Dendritic cell treated with granulocyte-macrophage colony-stimulating factor and Interleukin-4, amounts not matched to agents 40 ng/mL and 50 ng/mL, for 4 days (primary cell): ENCODE measurements around the gene B3GAT3.
"Not testable (repeated sequence)": the region's sequence is repeated elsewhere in the genome, so short reads cannot be mapped to it uniquely, and the experiment has no call there.

Source experiments
- H3K27ac Mint-ChIP-seq: one replicate; pipeline ENCODE4 v1.8.0; 2022; ENCODE audit warnings: mild to moderate bottlenecking, mixed read lengths
- H3K27me3 Mint-ChIP-seq: one replicate; pipeline ENCODE4 v1.8.0; 2022; ENCODE audit warnings: mild to moderate bottlenecking, mixed read lengths
- H3K36me3 Mint-ChIP-seq: one replicate; pipeline ENCODE4 v1.8.0; 2022; ENCODE audit warnings: low read depth, mixed read lengths
- H3K4me1 Mint-ChIP-seq: one replicate; pipeline ENCODE4 v1.8.0; 2022; ENCODE audit warnings: low read depth, mixed read lengths
- H3K4me3 Mint-ChIP-seq: one replicate; pipeline ENCODE4 v1.8.0; 2022; ENCODE audit warnings: mild to moderate bottlenecking, moderate library complexity, mixed read lengths
- H3K9me3 Mint-ChIP-seq: one replicate; pipeline ENCODE4 v1.8.0; 2022; ENCODE audit warnings: mixed read lengths
- intact Hi-C: fragments of 100-400 bp; cut with micrococcal nuclease; formaldehyde crosslinking; loops from one replicate; pipeline ENCODE4 v1.15.0; 2022

Gene B3GAT3

DNA sequence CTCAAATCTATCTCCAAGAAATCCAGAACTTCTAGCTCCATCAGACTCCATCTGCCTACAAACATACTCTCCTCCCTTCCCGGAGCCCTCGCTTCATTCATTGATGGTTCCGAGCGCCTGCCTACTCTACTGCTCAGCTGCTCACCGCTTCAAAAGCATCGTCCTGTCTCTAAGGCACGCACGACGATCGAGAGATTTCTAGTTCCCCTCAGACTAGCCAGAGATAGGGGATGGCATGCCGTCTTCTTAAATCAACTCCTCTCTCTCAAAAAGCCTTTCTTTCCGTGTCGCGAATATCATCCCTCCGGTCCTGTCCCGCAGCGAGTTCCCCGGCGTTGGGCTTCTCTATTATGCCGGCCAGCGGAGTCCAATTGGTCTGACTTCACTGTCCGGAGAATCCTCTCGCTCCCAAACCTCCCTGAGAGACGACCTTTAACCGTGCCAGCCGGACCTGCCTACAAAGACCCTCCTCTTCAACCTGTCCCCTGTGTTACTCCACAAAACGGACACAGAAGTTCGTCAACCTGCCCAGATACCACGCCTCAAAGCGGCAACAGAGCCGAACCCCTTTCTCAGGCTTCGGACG, 48.7 kb downstream of the B3GAT3 start:
- H3K27ac Mint-ChIP-seq, result peak overlapping the region; percentile 96
- intact Hi-C loops, result loop anchor here (2.0 kb wide), 1 partner anchor 16 kb away; no protein-coding TSS in a partner anchor
- H3K36me3 Mint-ChIP-seq, result peaks cover 86% of the 10 kb centered on the region
- peak overlapping the region; percentile 98 for H3K4me3 Mint-ChIP-seq
- H3K4me1 Mint-ChIP-seq, result peaks cover 49% of the 10 kb centered on the region
- no peaks in the 10 kb centered on the region for H3K27me3 Mint-ChIP-seq
- no peaks in the 10 kb centered on the region for H3K9me3 Mint-ChIP-seq

GRCh38 chr11:62572431-62572830, 49.4 kb downstream of the B3GAT3 start:
- Mint-ChIP-seq H3K9me3 (no peaks in the 10 kb centered on the region), H3K36me3 (peaks cover 86% of the 10 kb centered on the region), H3K27ac (peak overlapping the region; percentile 96), H3K4me1 (peaks cover 49% of the 10 kb centered on the region), H3K27me3 (no peaks in the 10 kb centered on the region), H3K4me3 (peak overlapping the region; percentile 98)
- intact Hi-C loops, result loop anchor here (2.0 kb wide), 1 partner anchor 16 kb away; no protein-coding TSS in a partner anchor

GRCh38 chr11:62571493-62571892, 50.3 kb downstream of the B3GAT3 start:
- intact Hi-C loops, H3K9me3 Mint-ChIP-seq, H3K27me3 Mint-ChIP-seq, H3K4me3 Mint-ChIP-seq: not testable (repeated sequence)
- H3K27ac Mint-ChIP-seq, result peak overlapping the region; percentile 7
- H3K4me1 Mint-ChIP-seq, result peaks cover 56% of the 10 kb centered on the region
- peaks cover 86% of the 10 kb centered on the region for H3K36me3 Mint-ChIP-seq

DNA sequence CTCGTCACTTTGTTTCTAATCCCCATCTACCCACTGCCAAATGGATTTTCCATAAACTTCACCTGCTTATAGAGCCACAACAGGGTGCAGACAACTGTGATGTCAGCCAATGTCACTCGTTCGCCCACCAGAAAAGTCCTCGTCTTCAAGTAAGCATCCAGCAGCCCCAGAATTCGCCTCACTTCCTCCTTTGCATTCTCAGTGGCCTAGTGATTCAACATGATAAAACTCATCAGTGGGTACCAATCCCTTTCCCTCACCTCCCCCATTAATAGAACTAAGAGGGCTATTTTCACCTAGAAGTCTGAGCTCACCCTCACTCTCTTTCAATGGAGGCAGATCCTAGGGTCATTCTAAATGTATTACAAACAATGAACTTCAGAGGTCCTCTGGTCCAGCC, 50.9 kb downstream of the B3GAT3 start:
- H3K36me3 Mint-ChIP-seq, result peaks cover 86% of the 10 kb centered on the region
- H3K9me3 Mint-ChIP-seq, H3K27me3 Mint-ChIP-seq, H3K4me3 Mint-ChIP-seq, intact Hi-C loops: not testable (repeated sequence)
- peaks cover 60% of the 10 kb centered on the region for H3K4me1 Mint-ChIP-seq
- peak overlapping the region; percentile 7 for H3K27ac Mint-ChIP-seq

- Mint-ChIP-seq H3K36me3 (peaks cover 92% of the 10 kb centered on the region), H3K27ac (no peak overlapping the region), H3K4me1 (peaks cover 47% of the 10 kb centered on the region), H3K27me3 (no peaks in the 10 kb centered on the region), H3K4me3 (no peak overlapping the region), H3K9me3 (no peaks in the 10 kb centered on the region)
- intact Hi-C loops, result no loop called here
Observed at GRCh38 chr11:62569611-62570010, 52.2 kb downstream of the B3GAT3 start.

GRCh38 chr11:62567018-62567633, 54.7 kb downstream of the B3GAT3 start:
- Mint-ChIP-seq H3K36me3 (peaks cover 100% of the 10 kb centered on the region), H3K27me3 (no peaks in the 10 kb centered on the region), H3K4me1 (peaks cover 38% of the 10 kb centered on the region), H3K27ac (no peak overlapping the region), H3K9me3 (no peaks in the 10 kb centered on the region), H3K4me3 (no peak overlapping the region)
- intact Hi-C loops, result no loop called here

DNA sequence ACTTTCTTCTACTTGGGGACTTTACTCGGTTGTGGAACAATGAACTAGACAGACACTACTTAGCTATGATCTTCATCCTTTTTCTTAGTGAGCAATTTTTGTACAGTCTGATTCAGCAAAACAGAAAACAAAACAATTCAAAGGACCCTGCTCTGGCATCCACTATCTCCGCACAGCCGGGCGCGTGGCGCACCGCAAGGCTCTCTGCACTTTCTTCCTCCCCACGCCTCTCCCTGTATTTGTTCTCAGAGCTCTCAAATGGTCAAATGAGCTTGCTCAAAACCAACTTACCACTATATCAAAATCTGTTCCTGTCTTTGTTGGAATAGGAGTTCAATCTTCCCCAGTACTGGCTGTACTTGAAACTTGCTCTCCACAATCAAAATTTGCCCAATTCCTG, 55.5 kb downstream of the B3GAT3 start:
- H3K4me3 Mint-ChIP-seq, result no peak overlapping the region
- peaks cover 100% of the 10 kb centered on the region for H3K36me3 Mint-ChIP-seq
- H3K9me3 Mint-ChIP-seq, result no peaks in the 10 kb centered on the region
- H3K27ac Mint-ChIP-seq, result no peak overlapping the region
- intact Hi-C loops, result no loop called here
- H3K27me3 Mint-ChIP-seq, result no peaks in the 10 kb centered on the region
- H3K4me1 Mint-ChIP-seq, result peaks cover 31% of the 10 kb centered on the region
